Measurements from ENCODE around the gene RHBDL1. TPM values are rescaled to one million over a fixed set of nuclear protein-coding genes. Genes with fewer than 3 reads are reported as not detected.
A peak's percentile ranks its signal among the peaks of the same experiment; 100 is the strongest.
"Not testable (repeated sequence)": the region's sequence is repeated elsewhere in the genome, so short reads cannot be mapped to it uniquely, and the experiment has no call there.

The RHBDL1 gene
- total RNA-seq, 1 donor from 2014 or later = 1.1 TPM

GRCh38 chr16:704047-704446, 28.6 kb downstream of the RHBDL1 start:
- DNase-seq (ENCODE audit: low spot score) (no peak), ATAC-seq (no peak)

DNA sequence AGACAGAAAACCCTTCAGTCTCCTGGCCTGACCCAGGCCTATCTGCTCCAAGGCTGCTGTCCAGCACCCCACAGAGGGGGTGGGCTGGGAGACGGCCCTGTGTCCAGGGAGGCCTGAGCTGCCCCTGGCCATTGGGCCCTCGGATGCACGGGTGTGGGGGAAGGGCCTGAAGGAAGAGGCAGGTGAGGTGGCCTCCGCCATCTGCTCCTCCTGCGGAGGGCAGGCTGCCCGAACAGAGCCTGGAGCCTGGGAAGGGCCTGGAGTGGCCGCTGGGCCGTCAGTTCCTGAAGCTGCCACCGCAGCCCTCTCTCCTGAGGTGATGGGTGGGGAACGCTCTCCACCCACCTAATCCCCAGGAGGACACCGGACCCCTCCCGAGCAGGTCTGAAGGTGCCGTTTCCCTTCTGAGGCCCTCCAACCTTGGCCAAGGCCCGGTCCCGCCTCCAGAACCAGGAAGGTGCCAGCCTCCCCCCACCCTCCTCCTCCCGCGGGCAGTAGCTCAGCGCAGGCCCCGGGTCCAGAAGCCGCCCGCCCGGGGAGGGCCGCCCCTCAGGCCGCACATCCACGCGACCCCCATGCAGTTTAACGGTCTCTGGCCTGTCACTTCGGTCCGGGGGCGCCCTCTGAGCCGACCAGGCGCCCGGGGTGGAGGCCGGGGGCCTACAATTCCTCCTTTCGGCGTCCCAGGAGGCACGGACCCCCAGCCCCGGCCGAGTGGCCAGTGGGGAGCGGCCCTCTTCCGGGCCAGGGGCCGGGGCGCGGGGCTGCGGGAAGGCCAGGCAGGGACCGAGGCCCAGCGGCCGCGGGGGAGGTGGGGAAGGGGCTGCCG, 29.3 kb downstream of the RHBDL1 start:
- no peak for DNase-seq (ENCODE audit: low spot score)

GRCh38 chr16:705431-706188, 30.1 kb downstream of the RHBDL1 start, which contains the start of gene FBXL16:
TSS of gene FBXL16 (minus strand) at chr16:705801. CDS start at chr16:697405, 8,396 bp downstream.
- DNase-seq (ENCODE audit: low spot score) = no peak
- no peak for ATAC-seq

More for the DNA sequence above, 29.3 kb downstream of the RHBDL1 start:
- no peak for ATAC-seq

DNA sequence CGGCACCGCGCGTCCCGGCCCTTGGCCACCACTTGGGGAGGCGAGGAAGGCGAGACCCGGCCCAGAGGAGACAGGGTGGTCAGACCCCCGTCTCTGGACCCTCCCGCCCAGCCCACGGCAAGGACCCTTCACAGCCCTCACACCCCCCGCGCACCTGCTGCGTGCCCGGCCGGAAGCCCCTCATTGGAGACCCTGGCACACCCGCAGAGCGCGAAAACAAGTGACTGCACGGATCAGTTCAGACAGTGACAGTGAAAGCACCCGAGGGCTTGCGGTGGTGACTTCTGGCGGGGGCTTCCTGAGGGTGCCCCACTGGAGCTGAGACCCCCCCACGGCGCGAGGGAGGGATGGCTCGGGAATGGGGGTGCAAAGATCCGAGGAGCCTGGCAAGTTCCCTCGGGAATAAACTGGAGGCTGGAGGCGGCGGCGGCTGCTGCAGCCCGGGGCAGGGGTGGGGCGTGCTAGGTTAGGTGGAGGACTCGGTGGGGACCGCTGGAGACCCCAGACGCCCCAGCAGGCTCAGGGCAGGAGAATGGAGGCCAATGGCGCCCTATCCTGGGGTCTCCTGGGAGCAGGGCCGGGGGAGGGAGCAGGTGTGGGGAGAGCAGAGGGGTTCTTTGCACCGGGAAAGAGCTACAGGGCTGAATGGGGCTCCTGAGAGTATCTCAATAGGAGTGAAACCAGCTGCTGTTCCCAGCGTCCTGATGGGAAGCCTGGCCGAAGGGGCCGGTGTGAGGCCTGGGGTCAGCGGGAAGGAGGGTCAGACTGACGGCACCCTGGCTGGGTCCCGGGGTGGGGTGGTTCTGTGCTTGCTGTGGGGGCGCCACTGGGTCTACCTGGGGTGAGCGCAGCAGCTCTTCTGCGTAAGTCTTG, 31.0 kb downstream of the RHBDL1 start:
- no peak for DNase-seq (ENCODE audit: low spot score)
- ATAC-seq = no peak

DNA sequence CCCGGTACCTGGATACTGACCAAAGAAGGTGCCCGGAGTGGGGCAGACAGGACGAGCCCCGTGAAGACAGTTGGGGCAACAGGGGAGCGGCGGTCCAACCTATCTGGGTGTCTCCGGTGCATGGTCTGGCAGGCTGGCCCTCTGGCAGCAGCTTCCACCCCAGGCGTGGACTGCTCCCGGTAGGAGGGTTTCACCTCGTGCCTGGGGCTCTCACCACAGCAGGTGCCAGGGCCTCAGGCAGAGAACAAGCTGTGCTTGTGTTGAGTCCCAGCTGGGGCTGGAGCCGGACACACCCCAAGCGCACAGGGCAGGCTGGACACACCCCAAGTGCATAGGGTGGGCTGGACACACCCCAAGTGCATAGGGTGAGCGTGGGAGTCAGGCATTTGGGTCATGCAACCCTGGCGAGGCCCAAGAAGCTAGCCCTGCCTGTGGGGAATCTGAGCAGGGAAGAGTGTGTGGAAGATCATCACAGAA, 31.6 kb downstream of the RHBDL1 start:
- no peak for ATAC-seq
- no peak for DNase-seq (ENCODE audit: low spot score)

DNA sequence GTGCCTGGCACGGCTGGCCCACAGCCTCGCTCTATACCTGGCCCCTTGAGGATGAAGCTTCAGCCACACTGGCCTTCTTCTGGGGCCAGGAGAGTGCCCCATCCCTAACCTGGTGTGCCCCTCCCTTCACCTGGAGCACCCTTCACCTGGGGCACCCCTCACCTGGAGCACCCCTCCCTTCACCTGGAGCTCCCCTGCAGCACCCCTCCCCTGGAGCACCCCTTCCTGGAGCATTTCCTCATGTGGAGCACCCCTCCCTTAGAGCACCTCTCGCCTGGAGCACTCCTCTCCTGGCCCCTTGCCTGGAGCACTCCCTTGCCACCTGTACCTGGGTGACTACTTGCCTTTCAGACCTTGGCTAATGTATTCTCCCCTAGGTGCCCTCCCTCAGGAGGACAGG, 32.5 kb downstream of the RHBDL1 start:
- ATAC-seq = no peak
- DNase-seq (ENCODE audit: low spot score) = no peak

- no peak for ATAC-seq
Observed at GRCh38 chr16:708959-709358, 33.5 kb downstream of the RHBDL1 start.

GRCh38 chr16:709566-710499, 34.4 kb downstream of the RHBDL1 start:
- DNase-seq (ENCODE audit: low spot score) = no peak
- no peak for ATAC-seq

More at GRCh38 chr16:708959-709358, 33.5 kb downstream of the RHBDL1 start:
- no peak for DNase-seq (ENCODE audit: low spot score)

DNA sequence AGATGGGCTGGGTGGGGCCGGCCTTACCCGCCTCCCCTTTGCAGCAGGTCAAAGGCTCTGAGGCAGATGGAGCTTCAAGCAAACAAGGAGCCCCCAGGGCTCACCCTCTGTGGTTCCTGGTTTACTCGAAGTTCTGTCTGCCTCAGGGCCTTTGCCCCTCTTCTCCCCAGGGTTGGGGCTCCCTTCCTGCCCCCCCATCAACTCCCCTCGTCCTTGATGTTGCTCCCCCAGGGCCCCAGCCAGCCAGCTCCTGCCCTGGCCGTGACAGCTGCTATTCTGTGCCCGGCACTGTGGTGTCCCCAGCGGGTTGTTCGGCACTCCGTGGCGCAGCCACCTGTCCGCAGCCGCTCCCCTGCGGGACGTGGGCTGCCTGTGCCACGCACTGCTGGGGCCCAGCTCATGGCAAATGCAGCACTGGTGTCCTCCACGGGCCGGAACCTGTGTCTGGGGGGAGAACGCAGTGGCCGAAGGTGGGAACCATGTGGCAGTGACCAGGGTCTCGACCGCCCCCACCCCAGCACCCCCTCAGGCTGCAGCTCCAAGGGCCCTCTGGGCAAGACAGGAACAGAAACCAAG, 35.1 kb downstream of the RHBDL1 start:
- ATAC-seq = no peak
- no peak for DNase-seq (ENCODE audit: low spot score)

DNA sequence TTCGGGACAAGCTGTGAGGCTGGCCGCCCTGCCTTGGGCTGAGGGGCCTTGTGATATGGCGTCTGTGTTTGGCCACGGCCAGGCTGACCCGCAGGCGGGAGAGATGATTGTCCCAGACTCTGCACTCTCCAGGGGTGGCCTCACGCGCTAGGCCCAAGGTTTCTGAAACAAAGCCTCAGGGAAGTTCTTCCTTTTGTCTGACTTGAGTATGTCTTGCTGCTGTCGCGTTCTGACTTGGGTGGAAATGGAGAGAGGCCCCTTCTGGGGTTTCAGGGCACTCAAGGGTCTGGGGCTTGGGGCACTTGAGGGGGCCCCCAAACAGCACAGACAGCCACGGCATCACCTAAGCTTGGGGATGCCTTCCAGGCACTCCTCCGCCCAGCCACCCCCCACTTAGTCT, 35.6 kb downstream of the RHBDL1 start:
- ATAC-seq (no peak), DNase-seq (ENCODE audit: low spot score) (no peak)

DNA sequence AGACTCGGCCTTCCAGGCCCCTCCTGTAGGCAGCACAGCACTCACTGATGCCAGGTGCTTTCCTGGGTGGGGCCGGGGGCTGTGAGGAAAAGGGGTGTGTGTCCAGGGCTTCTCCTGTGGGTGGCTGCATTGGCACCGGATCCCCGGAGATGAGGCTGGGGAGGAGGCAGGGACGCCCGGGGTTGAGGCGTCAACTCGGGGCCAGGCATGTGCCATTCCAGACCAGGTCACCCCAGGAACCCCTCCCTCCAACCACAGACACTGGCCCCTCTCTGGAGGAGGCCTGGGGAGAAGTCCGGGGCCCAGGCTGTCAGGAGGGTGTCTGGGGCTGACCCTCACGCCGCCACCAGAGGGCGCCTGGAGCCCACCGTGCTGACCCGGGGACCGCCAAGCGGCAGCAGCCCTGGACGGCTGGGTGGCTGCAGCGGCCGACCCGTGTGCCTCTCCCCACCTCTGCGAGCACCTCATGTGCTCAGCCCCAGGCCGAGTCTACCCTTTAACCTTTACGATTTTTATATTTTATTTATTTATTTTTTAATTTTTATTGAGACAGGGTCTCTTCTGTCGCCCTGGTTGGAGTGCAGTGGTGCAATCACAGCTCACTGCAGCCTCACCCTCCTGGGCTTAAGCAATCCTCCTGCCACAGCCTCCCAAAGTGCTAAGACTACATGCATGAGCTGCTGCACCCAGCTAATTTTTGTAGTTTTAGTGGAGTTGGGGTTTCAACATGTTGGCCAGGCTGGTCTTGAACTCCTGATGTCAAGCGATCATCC, 36.3 kb downstream of the RHBDL1 start:
- ATAC-seq = peak; percentile 64

GRCh38 chr16:712740-713250, 37.3 kb downstream of the RHBDL1 start:
- DNase-seq (ENCODE audit: low spot score); ATAC-seq: not testable (repeated sequence)

More for the DNA sequence above, 36.3 kb downstream of the RHBDL1 start:
- peak; percentile 78 for DNase-seq (ENCODE audit: low spot score)

GRCh38 chr16:714079-714478, 38.6 kb downstream of the RHBDL1 start:
- DNase-seq (ENCODE audit: low spot score) = no peak
- ATAC-seq = no peak

GRCh38 chr16:714558-715476, 39.3 kb downstream of the RHBDL1 start, which contains the start of gene METRN:
TSS of gene METRN (plus strand) at chr16:715118. CDS start at chr16:715290, 172 bp downstream.
- DNase-seq (ENCODE audit: low spot score) = peak; percentile 92
- peak; percentile 83 for ATAC-seq

GRCh38 chr16:715477-716199, 40.2 kb downstream of the RHBDL1 start:
- ATAC-seq (peak; percentile 39), DNase-seq (ENCODE audit: low spot score) (no peak)

DNA sequence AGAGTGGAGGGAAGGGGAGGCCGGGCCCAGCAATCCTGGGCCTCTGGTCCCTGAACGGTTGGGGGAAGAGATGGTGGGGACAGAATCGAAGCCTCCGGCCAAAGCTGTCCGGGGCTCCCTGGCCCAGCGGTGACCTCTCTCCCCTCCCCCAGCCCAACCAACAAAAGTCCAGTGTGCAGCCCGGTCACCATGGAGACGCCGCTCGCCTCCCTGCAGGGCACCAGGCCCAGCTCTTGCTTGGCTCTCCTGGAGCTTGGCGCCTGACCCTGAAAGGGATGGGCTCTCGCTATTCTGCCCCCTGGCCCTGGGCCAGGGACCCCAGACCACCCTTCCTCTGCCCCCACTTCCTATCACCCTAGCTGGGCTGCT, 40.7 kb downstream of the RHBDL1 start:
- ATAC-seq = peak; percentile 74
- DNase-seq (ENCODE audit: low spot score) = peak; percentile 90
